Activated CD8-positive, alpha-beta T cell treated with anti-CD3 and anti-CD28 coated beads for 36 hours (primary cell): ENCODE results near the gene CHST5. TPM values are rescaled to one million over a fixed set of nuclear protein-coding genes. Genes with fewer than 3 reads are reported as not detected.
A peak's percentile ranks its signal among the peaks of the same experiment; 100 is the strongest.

ENCODE experiments used
- ATAC-seq: fragments of 200-7000 bp; cut with Tn5 transposase; one replicate; pipeline ENCODE4 v1.10.0; 2021; ENCODE audit warnings: mild to moderate bottlenecking, moderate library complexity
- CTCF ChIA-PET: fragments of 350-600 bp; sonication (Branson Sonifier 250); formaldehyde crosslinking; loops from one replicate; lab custom pipeline; 2021; ENCODE audit warnings: antibody characterized with exemption; lab: Charles Lee
- POLR2A ChIA-PET: fragments of 350-600 bp; sonication (Branson Sonifier 250); formaldehyde crosslinking; loops from one replicate; lab custom pipeline; 2021; ENCODE audit warnings: antibody characterized with exemption; lab: Charles Lee
- DNase-seq: peaks from one replicate; pipeline ENCODE4 v3.0.0-alpha.2; 2020
- H3K27ac Mint-ChIP-seq: one replicate; pipeline ENCODE4 v1.8.0; 2021; ENCODE audit warnings: mild to moderate bottlenecking, mixed read lengths
- H3K27me3 Mint-ChIP-seq: one replicate; pipeline ENCODE4 v1.8.0; 2021; ENCODE audit warnings: mixed read lengths
- H3K36me3 Mint-ChIP-seq: one replicate; pipeline ENCODE4 v1.8.0; 2021; ENCODE audit warnings: low read depth, mixed read lengths
- H3K4me1 Mint-ChIP-seq: one replicate; pipeline ENCODE4 v1.8.0; 2021; ENCODE audit warnings: low read depth, mixed read lengths
- H3K4me3 Mint-ChIP-seq: one replicate; pipeline ENCODE4 v1.8.0; 2021; ENCODE audit warnings: mild to moderate bottlenecking, moderate library complexity, mixed read lengths
- H3K9me3 Mint-ChIP-seq: one replicate; pipeline ENCODE4 v1.8.0; 2021; ENCODE audit warnings: mixed read lengths
- intact Hi-C: fragments of 100-400 bp; cut with micrococcal nuclease; formaldehyde crosslinking; loops from one replicate; pipeline ENCODE4 v1.10.0; 2022
- total RNA-seq, 2 experiments: library from RNA; stranded (reverse); gene quantifications; one replicate each; pipeline ENCODE4 v1.2.3, GENCODE V29; 2021
- TF ChIP-seq, protein P1 (sequence below): fragments of 200-600 bp; IDR thresholded peaks from one replicate; pipeline ENCODE4 v1.8.0; 2022; ENCODE audit warnings: antibody characterized with exemption, mild to moderate bottlenecking

CHST5 gene
- total RNA-seq, 2 experiments from 2014 or later: not detected

- ChIA-PET CTCF (interaction anchor here (1.2 to 1.9 kb wide), 3 partner anchors 9 to 23 kb away, joined by 3 to 7 read pairs (median 6); no protein-coding TSS in a partner anchor), POLR2A (no interaction called here)
- Mint-ChIP-seq H3K27me3 (peaks cover 25% of the 10 kb centered on the region), H3K36me3 (no peaks in the 10 kb centered on the region), H3K4me1 (peaks cover 6% of the 10 kb centered on the region), H3K27ac (no peak overlapping the region), H3K9me3 (no peaks in the 10 kb centered on the region), H3K4me3 (peak overlapping the region; percentile 54)
- intact Hi-C loops: no loop called here
- ATAC-seq: no peak
- TF ChIP-seq, protein P1, sequence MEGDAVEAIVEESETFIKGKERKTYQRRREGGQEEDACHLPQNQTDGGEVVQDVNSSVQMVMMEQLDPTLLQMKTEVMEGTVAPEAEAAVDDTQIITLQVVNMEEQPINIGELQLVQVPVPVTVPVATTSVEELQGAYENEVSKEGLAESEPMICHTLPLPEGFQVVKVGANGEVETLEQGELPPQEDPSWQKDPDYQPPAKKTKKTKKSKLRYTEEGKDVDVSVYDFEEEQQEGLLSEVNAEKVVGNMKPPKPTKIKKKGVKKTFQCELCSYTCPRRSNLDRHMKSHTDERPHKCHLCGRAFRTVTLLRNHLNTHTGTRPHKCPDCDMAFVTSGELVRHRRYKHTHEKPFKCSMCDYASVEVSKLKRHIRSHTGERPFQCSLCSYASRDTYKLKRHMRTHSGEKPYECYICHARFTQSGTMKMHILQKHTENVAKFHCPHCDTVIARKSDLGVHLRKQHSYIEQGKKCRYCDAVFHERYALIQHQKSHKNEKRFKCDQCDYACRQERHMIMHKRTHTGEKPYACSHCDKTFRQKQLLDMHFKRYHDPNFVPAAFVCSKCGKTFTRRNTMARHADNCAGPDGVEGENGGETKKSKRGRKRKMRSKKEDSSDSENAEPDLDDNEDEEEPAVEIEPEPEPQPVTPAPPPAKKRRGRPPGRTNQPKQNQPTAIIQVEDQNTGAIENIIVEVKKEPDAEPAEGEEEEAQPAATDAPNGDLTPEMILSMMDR: no peak
- DNase-seq: no peak
Measured at GRCh38 chr16:75494184-75494583, 41.7 kb downstream of the CHST5 start.

DNA sequence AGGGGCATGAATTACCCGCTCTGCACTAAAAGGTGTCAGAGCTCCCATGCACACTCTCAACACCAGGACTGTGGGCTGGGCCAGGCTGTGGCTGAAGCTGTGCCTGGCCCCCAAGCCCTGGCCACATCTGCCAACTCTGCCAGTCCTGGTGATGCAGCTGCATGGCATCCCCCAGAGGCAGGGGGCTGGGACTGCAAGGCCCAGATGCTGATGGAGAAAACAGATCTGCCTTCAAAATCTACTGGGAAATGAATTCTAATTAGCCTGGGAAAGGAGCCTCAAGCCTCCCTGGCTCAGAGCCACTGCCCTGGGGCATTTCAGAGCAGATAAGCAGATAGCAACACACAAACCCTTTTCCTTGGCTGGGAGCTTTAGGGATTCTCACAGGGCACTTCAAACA is 44.0 kb downstream of the CHST5 start:
- ChIA-PET POLR2A (no interaction called here), CTCF (interaction anchor here (0.8 to 1.5 kb wide), 5 partner anchors 20 to 259 kb away, joined by 3 to 5 read pairs (median 4); partner anchors contain the start of gene TMEM170A)
- DNase-seq: peak; percentile 6
- no peaks in the 10 kb centered on the region for H3K9me3 Mint-ChIP-seq
- TF ChIP-seq, protein P1: no peak
- H3K27ac Mint-ChIP-seq: no peak overlapping the region
- peaks cover 6% of the 10 kb centered on the region for H3K4me1 Mint-ChIP-seq
- no peak overlapping the region for H3K4me3 Mint-ChIP-seq
- no peaks in the 10 kb centered on the region for H3K36me3 Mint-ChIP-seq
- peaks cover 29% of the 10 kb centered on the region for H3K27me3 Mint-ChIP-seq
- peak; percentile 52 for ATAC-seq
- intact Hi-C loops: no loop called here

GRCh38 chr16:75488322-75488721 is 47.6 kb downstream of the CHST5 start:
- TF ChIP-seq, protein P1: no peak
- ATAC-seq (no peak), DNase-seq (no peak)
- ChIA-PET CTCF (interaction anchor here (2.9 kb wide), 1 partner anchor 17 kb away, joined by 10 read pairs; no protein-coding TSS in a partner anchor), POLR2A (no interaction called here)
- Mint-ChIP-seq H3K27ac (no peak overlapping the region), H3K4me3 (no peak overlapping the region), H3K4me1 (no peaks in the 10 kb centered on the region), H3K27me3 (peaks cover 16% of the 10 kb centered on the region), H3K9me3 (no peaks in the 10 kb centered on the region), H3K36me3 (no peaks in the 10 kb centered on the region)
- intact Hi-C loops: no loop called here

- peak; percentile 61 for ATAC-seq
- Mint-ChIP-seq H3K4me3 (no peak overlapping the region), H3K4me1 (no peaks in the 10 kb centered on the region), H3K36me3 (no peaks in the 10 kb centered on the region), H3K27ac (no peak overlapping the region), H3K27me3 (peaks cover 11% of the 10 kb centered on the region), H3K9me3 (no peaks in the 10 kb centered on the region)
- ChIA-PET CTCF (interaction anchor here (2.0 to 2.9 kb wide), 2 partner anchors 15 to 22 kb away, joined by 6 to 10 read pairs; partner anchors contain the start of gene TMEM170A), POLR2A (interaction anchor here (1.0 to 1.2 kb wide), 2 partner anchors 14 to 66 kb away, joined by 3 to 5 read pairs; no protein-coding TSS in a partner anchor)
- TF ChIP-seq, protein P1: no peak
- DNase-seq: no peak
- intact Hi-C loops: no loop called here
Measured at GRCh38 chr16:75486676-75487313, 49.1 kb downstream of the CHST5 start.
